Measurements from ENCODE around the gene RPL5.

Gene RPL5

GRCh38 chr1:92843429-92844352 is 11.9 kb downstream of the RPL5 start:
- no peak for TF ChIP-seq CTCF (IDR thresholded peaks at IDR 0.05)
- no peak overlapping the region for H3K27ac ChIP-seq
- no peak for DNase-seq (ENCODE audit: low spot score)
- no peak overlapping the region for H3K4me3 ChIP-seq

DNA sequence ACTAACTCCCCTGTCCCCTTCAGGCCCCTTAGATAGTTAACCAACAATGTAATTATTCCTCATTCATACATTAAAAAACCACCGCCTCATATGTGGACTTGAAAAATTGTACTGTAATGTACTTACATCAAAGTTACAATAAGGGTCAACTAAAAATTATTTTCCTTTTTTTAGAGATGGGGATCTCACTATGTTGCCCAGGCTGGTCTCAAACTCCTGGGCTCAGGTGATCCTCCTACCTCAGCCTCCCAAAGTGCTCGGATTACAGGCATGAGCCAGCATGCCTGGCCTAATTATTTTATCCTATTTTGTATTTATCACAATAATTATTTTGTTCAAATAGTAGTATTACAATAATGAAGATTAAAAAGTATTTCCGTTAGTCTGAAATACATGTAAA is 12.6 kb downstream of the RPL5 start:
- no peak for DNase-seq (ENCODE audit: low spot score)
- no peak overlapping the region for H3K27ac ChIP-seq
- no peak overlapping the region for H3K4me3 ChIP-seq
- no peak for TF ChIP-seq CTCF (IDR thresholded peaks at IDR 0.05)

GRCh38 chr1:92845908-92846307 is 14.1 kb downstream of the RPL5 start:
- TF ChIP-seq CTCF (IDR thresholded peaks at IDR 0.05) = no peak
- DNase-seq (ENCODE audit: low spot score) = no peak
- Histone ChIP-seq H3K27ac (no peak overlapping the region), H3K4me3 (no peak overlapping the region)

DNA sequence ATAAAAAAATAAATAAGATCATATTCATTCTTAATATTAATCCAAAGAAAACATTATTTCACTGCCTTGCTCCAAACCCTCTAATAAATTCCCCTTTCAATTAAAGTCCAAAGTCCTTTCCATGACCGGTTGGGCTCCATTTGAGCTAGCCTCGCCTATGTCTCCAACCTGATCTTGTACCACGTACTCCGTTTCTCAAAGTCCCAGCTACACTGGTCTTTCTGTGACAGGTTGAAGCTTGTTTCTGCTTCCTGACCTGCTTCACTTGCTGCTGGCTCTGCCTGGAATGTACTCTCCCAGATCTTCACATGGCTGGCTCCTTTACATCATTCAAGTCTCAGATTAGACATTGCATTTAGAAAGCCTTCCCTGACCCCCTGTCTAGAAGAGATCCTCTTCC is 16.4 kb downstream of the RPL5 start:
- TF ChIP-seq CTCF (IDR thresholded peaks at IDR 0.05) = no peak
- H3K27ac ChIP-seq = no peak overlapping the region
- H3K4me3 ChIP-seq = no peak overlapping the region
- DNase-seq (ENCODE audit: low spot score) = no peak

GRCh38 chr1:92850019-92850418 is 18.2 kb downstream of the RPL5 start:
- no peak overlapping the region for H3K4me3 ChIP-seq
- no peak overlapping the region for H3K27ac ChIP-seq
- TF ChIP-seq CTCF (IDR thresholded peaks at IDR 0.05) = no peak
- DNase-seq (ENCODE audit: low spot score) = no peak

- no peak for DNase-seq (ENCODE audit: low spot score)
- no peak overlapping the region for H3K27ac ChIP-seq
- H3K4me3 ChIP-seq = no peak overlapping the region
- TF ChIP-seq CTCF (IDR thresholded peaks at IDR 0.05) = no peak
Observed at GRCh38 chr1:92851729-92852128, 19.9 kb downstream of the RPL5 start.

GRCh38 chr1:92853299-92853698 is 21.5 kb downstream of the RPL5 start:
- Histone ChIP-seq H3K4me3 (no peak overlapping the region), H3K27ac (no peak overlapping the region)
- no peak for TF ChIP-seq CTCF (IDR thresholded peaks at IDR 0.05)
- DNase-seq (ENCODE audit: low spot score) = no peak
